ENCODE results near the gene PITPNM3.
"Not testable (repeated sequence)": the region's sequence is repeated elsewhere in the genome, so short reads cannot be mapped to it uniquely, and the experiment has no call there.

The PITPNM3 gene

GRCh38 chr17:6556121-6557039 is at the start of gene PITPNM3:
Gene PITPNM3, minus strand, starts transcription at chr17:6556555. Its CDS starts 149 bp downstream, at chr17:6556406.
- DNase-seq = no peak

GRCh38 chr17:6605142-6605541 is 48.8 kb upstream of the PITPNM3 start:
- DNase-seq = no peak

GRCh38 chr17:6603744-6604325 is 47.5 kb upstream of the PITPNM3 start:
- DNase-seq = no peak

- no peak for DNase-seq
These were observed 45.8 kb upstream of the PITPNM3 start for GRCh38 chr17:6602141-6602540.

- no peak for DNase-seq
These were observed 43.0 kb upstream of the PITPNM3 start for GRCh38 chr17:6599364-6599763.

- DNase-seq = no peak
These were observed 41.4 kb upstream of the PITPNM3 start for GRCh38 chr17:6597727-6598126.

- DNase-seq = no peak
These were observed 40.6 kb upstream of the PITPNM3 start for GRCh38 chr17:6596941-6597340.

GRCh38 chr17:6596511-6596910 is 40.2 kb upstream of the PITPNM3 start:
- no peak for DNase-seq

- no peak for DNase-seq
These were observed 39.7 kb upstream of the PITPNM3 start for GRCh38 chr17:6596081-6596480.

- DNase-seq = not testable (repeated sequence)
These were observed 37.0 kb upstream of the PITPNM3 start for GRCh38 chr17:6593371-6593770.

- no peak for DNase-seq
These were observed 35.8 kb upstream of the PITPNM3 start for GRCh38 chr17:6592173-6592572.

- DNase-seq = no peak
These were observed 35.3 kb upstream of the PITPNM3 start for GRCh38 chr17:6591599-6592158.

GRCh38 chr17:6589266-6589946 is 33.1 kb upstream of the PITPNM3 start:
- DNase-seq = no peak

- no peak for DNase-seq
These were observed 31.8 kb upstream of the PITPNM3 start for GRCh38 chr17:6588165-6588564.

- DNase-seq = no peak
These were observed 31.0 kb upstream of the PITPNM3 start for GRCh38 chr17:6587310-6587709.

GRCh38 chr17:6583411-6583810 is 27.1 kb upstream of the PITPNM3 start:
- no peak for DNase-seq

GRCh38 chr17:6580625-6581024 is 24.3 kb upstream of the PITPNM3 start:
- no peak for DNase-seq

- DNase-seq = no peak
These were observed 22.1 kb upstream of the PITPNM3 start for GRCh38 chr17:6578491-6578890.

- DNase-seq = no peak
These were observed 21.4 kb upstream of the PITPNM3 start for GRCh38 chr17:6577686-6578263.

- no peak for DNase-seq
These were observed 19.9 kb upstream of the PITPNM3 start for GRCh38 chr17:6576038-6576785.

GRCh38 chr17:6575596-6575988 is 19.2 kb upstream of the PITPNM3 start:
- no peak for DNase-seq
